CD4-positive, alpha-beta T cell (primary cell): ENCODE results near the gene METTL25. TPM values are rescaled to one million over a fixed set of nuclear protein-coding genes. Genes with fewer than 3 reads are reported as not detected.

ENCODE experiments used
- ATAC-seq: fragments of 200-7000 bp; cut with Tn5 transposase; one replicate; pipeline ENCODE4 v1.10.0; 2022; ENCODE audit warnings: mild to moderate bottlenecking; ENCODE audit not compliant: poor library complexity
- CTCF ChIA-PET: fragments of 350-600 bp; sonication (Branson Sonifier 250); formaldehyde crosslinking; loops from one replicate; lab custom pipeline; 2021; ENCODE audit warnings: antibody characterized with exemption, inconsistent platforms; lab: Charles Lee
- POLR2A ChIA-PET: fragments of 350-600 bp; sonication (Branson Sonifier 250); formaldehyde crosslinking; loops from one replicate; lab custom pipeline; 2021; ENCODE audit warnings: antibody characterized with exemption, inconsistent platforms; lab: Charles Lee
- DNase-seq, 14 experiments: peaks; one replicate each; pipeline ENCODE4 v3.0.0-alpha.2; 2013 to 2020; ENCODE audit warnings: mixed read lengths in 2 of 14
- H3K27ac ChIP-seq, 2 donors: one replicate each; pipeline versions ENCODE4 v1.5.1 to v1.7.0; 2013; ENCODE audit warnings: low read length in 2 of 2, low read depth in 1 of 2, mild to moderate bottlenecking in 1 of 2
- H3K27me3 ChIP-seq, 2 experiments: 1 replicate in 1 of 2; 2 replicates in 1 of 2; pipeline versions ENCODE4 v1.6.1 to v1.7.0; 2013; ENCODE audit warnings: low read length in 2 of 2, control low read depth in 1 of 2, mild to moderate bottlenecking in 1 of 2, moderate library complexity in 1 of 2; ENCODE audit not compliant: insufficient read depth in 2 of 2, control insufficient read depth in 1 of 2
- H3K36me3 ChIP-seq: one replicate; pipeline ENCODE4 v1.6.1; 2013; ENCODE audit warnings: low read length, control low read depth; ENCODE audit not compliant: insufficient read depth
- H3K4me1 ChIP-seq: one replicate; pipeline ENCODE4 v1.6.1; 2013; ENCODE audit warnings: low read length, control low read depth; ENCODE audit not compliant: insufficient read depth
- H3K4me3 ChIP-seq: one replicate; pipeline ENCODE4 v1.5.1; 2013; ENCODE audit warnings: mild to moderate bottlenecking, low read length, moderate library complexity
- H3K9me3 ChIP-seq, 2 experiments: 1 replicate in 1 of 2; 2 replicates in 1 of 2; pipeline versions ENCODE4 v1.6.1 to v1.7.0; 2013; ENCODE audit warnings: low read length in 2 of 2, mild to moderate bottlenecking in 2 of 2, control low read depth in 1 of 2, moderate library complexity in 1 of 2; ENCODE audit not compliant: control insufficient read depth in 1 of 2, insufficient read depth in 1 of 2
- H3K27ac Mint-ChIP-seq: one replicate; pipeline ENCODE4 v1.8.0; 2020; ENCODE audit warnings: mixed read lengths
- H3K27me3 Mint-ChIP-seq: one replicate; pipeline ENCODE4 v1.8.0; 2021; ENCODE audit warnings: mixed read lengths
- H3K36me3 Mint-ChIP-seq: one replicate; pipeline ENCODE4 v1.8.0; 2021; ENCODE audit warnings: low read depth, mixed read lengths
- H3K4me1 Mint-ChIP-seq: one replicate; pipeline ENCODE4 v1.8.0; 2021; ENCODE audit warnings: low read depth, mixed read lengths
- H3K4me3 Mint-ChIP-seq: one replicate; pipeline ENCODE4 v1.8.0; 2020; ENCODE audit warnings: mild to moderate bottlenecking, mixed read lengths
- H3K9me3 Mint-ChIP-seq: one replicate; pipeline ENCODE4 v1.8.0; 2020; ENCODE audit warnings: mixed read lengths
- intact Hi-C, 2 experiments: fragments of 100-400 bp; cut with DNase I in 1 of 2; cut with micrococcal nuclease in 1 of 2; formaldehyde crosslinking; loops; one replicate each; pipeline versions ENCODE4 v1.15.1 to v1.9.0; 2023 to 2025; cut with DNase I, micrococcal nuclease
- total RNA-seq, 174 experiments: library from RNA in 2 of 174; stranded (reverse) in 2 of 174; gene quantifications; one replicate each; pipeline ENCODE4 v1.2.3 and lab custom pipeline; 2021 to 2026
- TF ChIP-seq, protein P1 (sequence below): fragments of 200-600 bp; IDR thresholded peaks from one replicate; pipeline ENCODE4 v1.8.0; 2022; ENCODE audit warnings: antibody characterized with exemption, mild to moderate bottlenecking

METTL25 gene
- total RNA-seq, 2 experiments from 2014 or later, result 12.4 to 12.6 TPM

DNA sequence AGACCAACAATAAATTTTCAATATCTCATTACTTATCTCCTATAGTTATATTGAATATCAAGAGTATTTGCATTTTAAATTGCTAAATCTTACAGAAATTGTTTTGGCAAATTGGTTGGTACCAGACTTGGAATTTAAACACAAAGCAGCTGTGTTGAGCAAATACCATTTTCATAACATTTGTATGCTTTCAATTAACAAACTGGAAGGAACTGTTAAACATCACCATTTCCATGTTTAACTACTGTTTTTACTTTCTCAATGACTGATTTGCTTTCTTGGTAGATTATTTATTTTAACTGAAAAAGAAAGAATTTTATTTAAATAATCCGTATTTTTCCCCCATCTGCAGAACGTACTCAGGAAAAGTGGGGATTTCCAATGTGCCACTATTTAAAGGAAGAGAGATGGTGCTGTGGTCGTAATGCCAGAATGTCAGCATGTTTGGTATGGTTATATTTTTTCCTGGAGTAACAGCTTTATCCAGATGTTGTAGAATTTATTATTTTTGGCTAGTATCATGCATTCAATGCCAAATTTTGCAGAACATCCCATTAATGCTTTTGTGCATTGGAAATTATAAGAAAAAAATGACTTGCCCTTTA is 72.3 kb downstream of the METTL25 start:
- H3K4me1 Mint-ChIP-seq, result peaks cover 12% of the 10 kb centered on the region
- no peaks in the 10 kb centered on the region for H3K27me3 ChIP-seq
- no peak overlapping the region for H3K27ac Mint-ChIP-seq
- no peak for DNase-seq
- ChIA-PET CTCF (no interaction called here), POLR2A (interaction anchor here (0.9 kb wide), 1 partner anchor 31 kb away, joined by 3 read pairs; no protein-coding TSS in a partner anchor)
- TF ChIP-seq, protein P1, sequence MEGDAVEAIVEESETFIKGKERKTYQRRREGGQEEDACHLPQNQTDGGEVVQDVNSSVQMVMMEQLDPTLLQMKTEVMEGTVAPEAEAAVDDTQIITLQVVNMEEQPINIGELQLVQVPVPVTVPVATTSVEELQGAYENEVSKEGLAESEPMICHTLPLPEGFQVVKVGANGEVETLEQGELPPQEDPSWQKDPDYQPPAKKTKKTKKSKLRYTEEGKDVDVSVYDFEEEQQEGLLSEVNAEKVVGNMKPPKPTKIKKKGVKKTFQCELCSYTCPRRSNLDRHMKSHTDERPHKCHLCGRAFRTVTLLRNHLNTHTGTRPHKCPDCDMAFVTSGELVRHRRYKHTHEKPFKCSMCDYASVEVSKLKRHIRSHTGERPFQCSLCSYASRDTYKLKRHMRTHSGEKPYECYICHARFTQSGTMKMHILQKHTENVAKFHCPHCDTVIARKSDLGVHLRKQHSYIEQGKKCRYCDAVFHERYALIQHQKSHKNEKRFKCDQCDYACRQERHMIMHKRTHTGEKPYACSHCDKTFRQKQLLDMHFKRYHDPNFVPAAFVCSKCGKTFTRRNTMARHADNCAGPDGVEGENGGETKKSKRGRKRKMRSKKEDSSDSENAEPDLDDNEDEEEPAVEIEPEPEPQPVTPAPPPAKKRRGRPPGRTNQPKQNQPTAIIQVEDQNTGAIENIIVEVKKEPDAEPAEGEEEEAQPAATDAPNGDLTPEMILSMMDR, result no peak
- no peaks in the 10 kb centered on the region for H3K9me3 ChIP-seq
- intact Hi-C loops, result no loop called here
- H3K36me3 Mint-ChIP-seq, result peaks cover 12% of the 10 kb centered on the region
- no peak for ATAC-seq
- H3K4me3 Mint-ChIP-seq, result no peak overlapping the region
- H3K36me3 ChIP-seq, result no peaks in the 10 kb centered on the region
- H3K27ac ChIP-seq, result no peak overlapping the region
- no peak overlapping the region for H3K4me3 ChIP-seq
- H3K9me3 Mint-ChIP-seq, result no peaks in the 10 kb centered on the region
- H3K4me1 ChIP-seq, result no peaks in the 10 kb centered on the region
- H3K27me3 Mint-ChIP-seq, result no peaks in the 10 kb centered on the region

DNA sequence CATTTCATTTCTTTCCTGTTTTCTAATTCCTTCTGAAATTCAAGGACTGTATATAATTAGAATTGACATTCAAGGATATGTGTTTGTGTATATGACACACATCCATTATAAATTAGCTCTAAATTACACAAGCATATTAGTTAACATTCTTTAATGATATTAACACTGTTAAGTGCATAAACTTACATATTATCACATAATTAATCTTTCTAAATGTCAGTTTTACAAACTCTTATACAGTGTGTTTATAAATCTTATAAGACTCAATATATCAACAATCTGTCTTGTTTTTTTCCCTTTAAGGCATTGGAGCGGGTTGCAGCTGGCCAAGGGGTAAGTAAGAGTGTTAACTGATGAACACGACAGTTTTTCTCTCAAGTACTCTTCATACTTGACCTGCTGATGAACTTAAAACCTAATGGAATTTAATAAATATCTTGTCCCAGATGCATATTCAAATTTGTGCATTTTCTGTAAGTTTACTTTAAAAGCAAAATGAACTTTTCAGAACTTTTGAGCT is 76.1 kb downstream of the METTL25 start:
- no peaks in the 10 kb centered on the region for H3K27me3 ChIP-seq
- POLR2A ChIA-PET, result no interaction called here
- no peak overlapping the region for H3K27ac ChIP-seq
- ATAC-seq (no peak), DNase-seq (no peak)
- intact Hi-C loops, result no loop called here
- Mint-ChIP-seq H3K9me3 (no peaks in the 10 kb centered on the region), H3K4me3 (no peak overlapping the region), H3K36me3 (peaks cover 32% of the 10 kb centered on the region), H3K27me3 (no peaks in the 10 kb centered on the region), H3K27ac (no peak overlapping the region), H3K4me1 (no peaks in the 10 kb centered on the region)
- no peaks in the 10 kb centered on the region for H3K9me3 ChIP-seq
- H3K4me3 ChIP-seq, result no peak overlapping the region
- TF ChIP-seq, protein P1, result no peak
- CTCF ChIA-PET, result no interaction called here
- H3K36me3 ChIP-seq, result no peaks in the 10 kb centered on the region
- H3K4me1 ChIP-seq, result no peaks in the 10 kb centered on the region

DNA sequence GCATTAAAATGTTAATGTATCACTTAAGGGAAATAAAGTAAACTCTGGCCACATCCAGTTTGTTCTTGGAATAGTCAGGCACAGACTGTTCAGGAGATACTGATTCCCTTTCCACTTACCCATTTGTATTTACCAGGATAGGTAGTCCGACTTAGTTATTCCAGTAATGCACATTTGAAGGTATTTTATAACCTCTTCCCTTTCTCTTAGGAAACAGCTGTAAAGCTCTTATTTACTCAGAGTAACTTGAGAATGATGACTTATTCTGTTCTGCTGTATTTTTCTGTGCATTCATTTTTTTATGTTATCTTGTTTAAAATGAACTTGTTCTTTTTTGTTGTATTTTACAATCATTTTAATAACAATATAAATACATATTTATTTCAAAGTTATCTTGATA is 78.0 kb downstream of the METTL25 start:
- Mint-ChIP-seq H3K4me1 (no peaks in the 10 kb centered on the region), H3K4me3 (no peak overlapping the region), H3K27me3 (no peaks in the 10 kb centered on the region), H3K36me3 (peaks cover 50% of the 10 kb centered on the region), H3K27ac (no peak overlapping the region), H3K9me3 (no peaks in the 10 kb centered on the region)
- DNase-seq, result no peak
- no peak overlapping the region for H3K27ac ChIP-seq
- no peaks in the 10 kb centered on the region for H3K27me3 ChIP-seq
- H3K36me3 ChIP-seq, result peaks cover 5% of the 10 kb centered on the region
- CTCF ChIA-PET, result interaction anchor here (0.6 kb wide), 1 partner anchor 8 kb away, joined by 3 read pairs; no protein-coding TSS in a partner anchor
- TF ChIP-seq, protein P1, result no peak
- no peak overlapping the region for H3K4me3 ChIP-seq
- ATAC-seq, result no peak
- POLR2A ChIA-PET, result no interaction called here
- intact Hi-C loops, result no loop called here
- no peaks in the 10 kb centered on the region for H3K4me1 ChIP-seq
- no peaks in the 10 kb centered on the region for H3K9me3 ChIP-seq
